ENCODE data around the gene PLA2G6. TPM values are rescaled to one million over a fixed set of nuclear protein-coding genes. Genes with fewer than 3 reads are reported as not detected.
A peak's percentile ranks its signal among the peaks of the same experiment; 100 is the strongest.
"Not testable (repeated sequence)": the region's sequence is repeated elsewhere in the genome, so short reads cannot be mapped to it uniquely, and the experiment has no call there.

PLA2G6 gene
- total RNA-seq, 1 experiment from 2014 or later: 13.4 TPM

DNA sequence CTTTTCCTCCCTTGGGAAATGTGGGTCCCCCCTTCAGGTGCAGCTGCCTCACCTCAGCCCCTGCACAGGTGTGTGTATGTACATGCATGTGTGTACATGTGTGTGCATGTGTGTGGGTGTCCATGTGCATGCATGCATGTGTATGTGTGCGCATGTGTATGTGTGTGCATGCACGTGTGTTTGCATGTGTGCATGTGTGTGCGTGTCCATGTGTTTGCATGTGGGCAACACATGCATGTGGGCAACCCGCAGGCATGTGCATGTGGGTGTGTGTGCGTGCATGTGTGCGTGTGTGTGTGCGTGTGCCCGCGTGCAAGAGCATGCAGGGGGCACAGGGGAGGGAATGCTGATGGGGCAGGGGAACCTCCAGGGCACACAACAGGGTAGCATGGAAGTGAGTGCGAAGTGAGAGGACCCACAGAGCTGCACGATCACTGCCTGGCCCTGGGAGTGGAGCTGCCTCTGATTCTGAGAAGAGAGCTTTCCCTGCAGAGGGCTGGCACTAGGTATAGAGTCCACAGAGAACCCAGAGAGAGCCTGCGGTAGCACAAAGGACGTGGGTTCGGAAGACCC lies 56.5 kb downstream of the PLA2G6 start:
- no peak for DNase-seq (ENCODE audit: low read depth)
- in situ Hi-C loops (cut with HindIII; ENCODE audit: low pct_unique_long_range_greater_than_20kb, low sequenced_read_pairs): no loop called here

DNA sequence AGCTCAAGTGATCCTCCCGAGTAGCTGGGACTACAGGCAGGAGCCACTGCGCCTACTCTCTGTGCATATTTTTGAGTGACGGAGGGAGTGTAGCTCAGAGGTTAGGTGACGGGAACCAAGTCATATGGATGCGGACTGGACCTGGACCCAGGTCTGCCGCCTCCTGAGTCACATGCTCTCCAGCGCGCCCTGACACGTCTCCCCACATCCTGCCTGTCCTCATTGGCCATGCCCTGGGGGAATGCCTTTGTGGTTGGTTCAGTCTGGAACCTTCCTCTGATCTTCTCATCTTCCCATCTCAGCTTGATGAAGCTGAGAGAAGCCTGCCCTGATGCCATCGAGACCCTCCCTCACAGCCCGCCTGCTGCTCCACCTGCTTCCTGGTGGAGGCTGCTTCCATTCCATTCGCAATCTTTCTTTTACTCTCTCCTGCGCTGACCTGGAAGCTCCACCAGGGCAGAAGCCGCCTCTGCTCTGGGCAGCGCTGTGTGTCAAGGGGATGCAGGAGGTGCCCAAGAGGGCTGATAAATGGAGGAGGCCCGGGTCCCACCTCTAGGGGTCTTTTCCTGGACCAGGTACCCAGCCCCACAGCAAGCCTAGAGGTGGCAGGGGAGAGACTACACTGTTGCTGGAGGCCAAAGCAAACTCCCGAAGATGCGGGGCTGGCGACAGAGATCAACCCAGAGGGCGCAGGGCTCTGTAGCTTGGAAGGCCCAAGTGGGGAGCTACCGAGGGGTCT lies 57.2 kb downstream of the PLA2G6 start:
- in situ Hi-C loops (cut with HindIII; ENCODE audit: low pct_unique_long_range_greater_than_20kb, low sequenced_read_pairs): no loop called here

GRCh38 chr22:38122616-38123015 lies 59.0 kb downstream of the PLA2G6 start:
- in situ Hi-C loops (cut with HindIII; ENCODE audit: low pct_unique_long_range_greater_than_20kb, low sequenced_read_pairs): no loop called here
- no peak for DNase-seq (ENCODE audit: low read depth)

More for the DNA sequence above, 57.2 kb downstream of the PLA2G6 start:
- no peak for DNase-seq (ENCODE audit: low read depth)

- in situ Hi-C loops (cut with HindIII; ENCODE audit: low pct_unique_long_range_greater_than_20kb, low sequenced_read_pairs): no loop called here
- DNase-seq (ENCODE audit: low read depth): no peak
Measured at GRCh38 chr22:38120359-38121110, 61.1 kb downstream of the PLA2G6 start.

- in situ Hi-C loops (cut with HindIII; ENCODE audit: low pct_unique_long_range_greater_than_20kb, low sequenced_read_pairs); DNase-seq (ENCODE audit: low read depth): not testable (repeated sequence)
Measured at GRCh38 chr22:38118747-38119146, 62.9 kb downstream of the PLA2G6 start.

GRCh38 chr22:38118182-38118581 lies 63.4 kb downstream of the PLA2G6 start:
- in situ Hi-C loops (cut with HindIII; ENCODE audit: low pct_unique_long_range_greater_than_20kb, low sequenced_read_pairs): no loop called here
- DNase-seq (ENCODE audit: low read depth): no peak

- in situ Hi-C loops (cut with HindIII; ENCODE audit: low pct_unique_long_range_greater_than_20kb, low sequenced_read_pairs); DNase-seq (ENCODE audit: low read depth): not testable (repeated sequence)
Measured at GRCh38 chr22:38117556-38117955, 64.1 kb downstream of the PLA2G6 start.

DNA sequence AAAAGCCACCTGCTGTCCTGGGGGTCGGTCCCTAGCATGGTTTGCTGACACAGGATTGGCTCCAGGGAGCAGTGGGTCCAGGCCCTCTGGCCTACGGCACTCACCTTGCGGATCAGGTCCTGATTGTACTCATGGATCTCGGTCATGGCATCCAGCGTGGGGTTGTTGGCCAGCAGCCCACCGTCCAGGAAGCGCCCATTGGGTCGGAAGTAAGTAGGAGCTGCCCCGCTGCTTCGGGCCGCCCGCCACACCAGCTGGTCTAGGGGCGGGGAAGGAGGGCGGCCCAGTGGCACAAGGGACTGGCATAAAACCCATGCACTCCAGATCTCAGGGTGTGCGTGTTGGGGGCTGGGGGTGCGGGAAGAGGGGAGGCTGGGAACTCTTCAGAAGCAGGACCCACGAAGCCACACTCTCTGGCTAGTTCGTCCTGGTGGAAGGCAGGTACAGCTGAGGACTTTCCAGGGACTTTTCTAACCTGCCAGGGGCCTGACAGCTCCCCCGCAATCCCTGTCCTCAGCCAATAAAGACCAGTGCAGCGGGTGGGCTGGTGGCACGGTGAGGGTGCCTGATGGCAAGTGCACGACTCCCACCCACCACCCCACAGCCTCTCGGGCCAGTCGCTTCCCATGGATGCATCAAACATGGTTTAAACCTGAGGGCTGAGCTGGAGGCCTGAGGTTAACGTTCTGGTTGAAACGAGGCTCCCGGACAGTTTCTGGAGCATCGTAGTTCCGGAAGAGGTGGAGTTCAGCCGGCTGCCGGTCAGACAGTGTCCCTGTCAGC lies 66.0 kb downstream of the PLA2G6 start:
- no peak for DNase-seq (ENCODE audit: low read depth)
- in situ Hi-C loops (cut with HindIII; ENCODE audit: low pct_unique_long_range_greater_than_20kb, low sequenced_read_pairs): no loop called here

- in situ Hi-C loops (cut with HindIII; ENCODE audit: low pct_unique_long_range_greater_than_20kb, low sequenced_read_pairs): no loop called here
Measured at GRCh38 chr22:38114484-38115398, 66.9 kb downstream of the PLA2G6 start.

GRCh38 chr22:38112381-38112780 lies 69.2 kb downstream of the PLA2G6 start:
- no peak for DNase-seq (ENCODE audit: low read depth)
- in situ Hi-C loops (cut with HindIII; ENCODE audit: low pct_unique_long_range_greater_than_20kb, low sequenced_read_pairs): no loop called here

More at GRCh38 chr22:38114484-38115398, 66.9 kb downstream of the PLA2G6 start:
- DNase-seq (ENCODE audit: low read depth): peak; percentile 63

GRCh38 chr22:38111925-38112355 lies 69.7 kb downstream of the PLA2G6 start:
- DNase-seq (ENCODE audit: low read depth): no peak
- in situ Hi-C loops (cut with HindIII; ENCODE audit: low pct_unique_long_range_greater_than_20kb, low sequenced_read_pairs): no loop called here

DNA sequence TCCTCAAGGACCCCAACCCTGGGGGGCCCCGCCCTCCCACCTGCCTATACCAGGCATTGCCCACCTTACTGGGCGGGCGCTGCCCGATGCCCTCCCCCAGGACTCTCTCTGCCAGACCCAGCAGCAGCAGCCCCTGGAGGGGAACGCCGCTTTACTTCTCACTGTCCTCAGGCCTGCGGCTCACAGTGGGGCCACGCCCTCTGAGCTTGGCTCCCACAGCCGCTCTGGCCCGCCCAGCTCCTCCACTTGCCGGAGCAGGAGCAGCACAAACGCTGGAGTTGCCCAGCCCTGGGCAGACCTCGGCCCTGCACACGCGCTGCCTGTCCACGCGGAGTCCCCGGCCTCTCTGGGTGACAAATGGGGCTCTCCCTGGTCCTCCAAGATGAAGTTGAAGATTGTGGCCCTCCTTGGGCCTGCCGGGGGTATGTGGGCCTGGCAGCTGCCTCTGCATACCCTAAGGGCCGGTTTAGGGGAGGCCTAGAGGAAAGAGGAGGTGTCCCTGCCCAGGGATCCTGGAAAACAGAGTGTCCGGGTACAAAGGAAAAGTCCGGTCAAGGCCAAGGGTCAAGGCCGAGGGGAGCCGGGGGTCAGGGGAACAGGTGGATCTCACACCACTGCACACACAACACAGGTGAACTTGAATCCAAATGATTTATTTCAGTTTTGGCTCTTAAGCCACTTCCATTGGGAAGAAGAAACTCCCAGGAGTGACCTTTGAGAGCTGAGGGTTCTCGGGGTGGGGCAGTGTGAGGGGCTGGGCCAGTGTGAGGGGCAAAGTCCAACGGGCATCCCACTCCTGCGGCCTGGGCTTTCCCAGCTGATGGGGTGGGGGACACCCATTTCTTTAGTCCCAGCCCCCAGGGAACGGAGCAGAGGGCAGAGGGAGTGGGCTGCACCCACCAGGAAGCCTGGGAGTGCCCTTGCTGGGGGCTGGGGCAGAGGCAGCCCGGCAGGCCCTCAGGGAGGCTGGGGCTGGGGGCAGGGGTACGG lies 70.5 kb downstream of the PLA2G6 start:
- DNase-seq (ENCODE audit: low read depth): peak; percentile 87
- in situ Hi-C loops (cut with HindIII; ENCODE audit: low pct_unique_long_range_greater_than_20kb, low sequenced_read_pairs): no loop called here

GRCh38 chr22:38110008-38110862 lies 71.4 kb downstream of the PLA2G6 start, which contains the start of gene BAIAP2L2:
TSS of gene BAIAP2L2 (minus strand) at chr22:38110684. CDS start at chr22:38110525, 159 bp downstream.
- in situ Hi-C loops (cut with HindIII; ENCODE audit: low pct_unique_long_range_greater_than_20kb, low sequenced_read_pairs): no loop called here
- peak; percentile 91 for DNase-seq (ENCODE audit: low read depth)

- in situ Hi-C loops (cut with HindIII; ENCODE audit: low pct_unique_long_range_greater_than_20kb, low sequenced_read_pairs): no loop called here
- DNase-seq (ENCODE audit: low read depth): peak; percentile 18
Measured at GRCh38 chr22:38109371-38110001, 72.1 kb downstream of the PLA2G6 start.
